SK-N-SH treated with all-trans-retinoic acid at 6 μM for 48 hours (cell line): ENCODE measurements around the gene RBM47.

Experiments
- CSDC2 ChIP-seq: fragments of 250-450 bp; sonication (Bioruptor Pico); IDR thresholded peaks from 2 replicates; pipeline ENCODE4 v1.5.0; 2020; ENCODE audit warnings: mild to moderate bottlenecking, moderate library complexity
- PPARA ChIP-seq: fragments of 250-450 bp; sonication (Bioruptor Pico); IDR thresholded peaks from 2 replicates; pipeline ENCODE4 v1.5.0; 2020; ENCODE audit warnings: mild to moderate bottlenecking, borderline replicate concordance
- ZC3H10 ChIP-seq: fragments of 250-450 bp; sonication (Bioruptor Pico); IDR thresholded peaks from 2 replicates; pipeline ENCODE4 v1.5.1; 2021; ENCODE audit warnings: mild to moderate bottlenecking, moderate library complexity
- ZNF565 ChIP-seq: fragments of 450-650 bp; formaldehyde crosslinking; conservative IDR thresholded peaks from 2 replicates; pipeline ENCODE4 v1.5.0; 2020; ENCODE audit warnings: low read depth, mild to moderate bottlenecking, moderate library complexity

DNA sequence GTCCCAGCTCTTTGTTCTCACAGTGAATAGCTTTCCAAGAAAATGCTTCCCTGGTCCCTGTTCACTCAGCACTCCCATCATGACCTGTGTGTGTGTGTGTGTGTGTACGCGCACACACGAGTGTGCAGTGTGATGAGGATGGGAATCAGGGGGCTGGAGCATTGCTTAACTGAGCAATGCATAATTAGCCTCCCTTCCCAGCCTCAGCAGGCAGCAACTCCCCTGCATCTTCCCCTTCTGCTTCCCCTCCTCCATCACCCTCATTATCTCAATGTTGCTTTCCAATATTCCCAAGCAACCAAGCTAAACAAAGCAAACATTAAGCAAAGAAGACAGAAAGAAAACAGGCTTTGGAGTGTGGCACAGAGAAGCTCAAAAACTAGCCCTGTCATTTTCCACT is 137.0 kb downstream of the RBM47 start:
- TF ChIP-seq ZC3H10 (no peak), PPARA (CRISPR knock-in tag) (no peak), CSDC2 (CRISPR knock-in tag) (no peak), ZNF565 (CRISPR knock-in tag) (no peak)
